ENCODE data around the gene FABP6.

Gene FABP6

GRCh38 chr5:160198841-160199409 is 30.4 kb upstream of the FABP6 start:
- in situ Hi-C loops (cut with MboI; ENCODE audit: low pct_unique_long_range_greater_than_20kb, low sequenced_read_pairs, unreplicated experiment): loop anchor here (10.0 kb wide), 1 partner anchor 146 kb away; no protein-coding TSS in a partner anchor
- no peak for DNase-seq (ENCODE audit: low spot score)
- TF ChIP-seq CTCF (IDR thresholded peaks at IDR 0.05; ENCODE audit: extremely low read depth, insufficient read depth, missing control alignments): no peak

GRCh38 chr5:160199410-160199911 is 29.8 kb upstream of the FABP6 start:
- in situ Hi-C loops (cut with MboI; ENCODE audit: low pct_unique_long_range_greater_than_20kb, low sequenced_read_pairs, unreplicated experiment): loop anchor here (10.0 kb wide), 1 partner anchor 145 kb away; no protein-coding TSS in a partner anchor
- DNase-seq (ENCODE audit: low spot score): peak; percentile 90
- TF ChIP-seq CTCF (IDR thresholded peaks at IDR 0.05; ENCODE audit: extremely low read depth, insufficient read depth, missing control alignments): peak; percentile 91

GRCh38 chr5:160207061-160207460 is 22.2 kb upstream of the FABP6 start:
- TF ChIP-seq CTCF (IDR thresholded peaks at IDR 0.05; ENCODE audit: extremely low read depth, insufficient read depth, missing control alignments): no peak
- in situ Hi-C loops (cut with MboI; ENCODE audit: low pct_unique_long_range_greater_than_20kb, low sequenced_read_pairs, unreplicated experiment): no loop called here
- no peak for DNase-seq (ENCODE audit: low spot score)

GRCh38 chr5:160209917-160210316 is 19.4 kb upstream of the FABP6 start:
- in situ Hi-C loops (cut with MboI; ENCODE audit: low pct_unique_long_range_greater_than_20kb, low sequenced_read_pairs, unreplicated experiment): no loop called here
- no peak for TF ChIP-seq CTCF (IDR thresholded peaks at IDR 0.05; ENCODE audit: extremely low read depth, insufficient read depth, missing control alignments)
- DNase-seq (ENCODE audit: low spot score): no peak

GRCh38 chr5:160210606-160211005 is 18.7 kb upstream of the FABP6 start:
- in situ Hi-C loops (cut with MboI; ENCODE audit: low pct_unique_long_range_greater_than_20kb, low sequenced_read_pairs, unreplicated experiment): no loop called here
- no peak for DNase-seq (ENCODE audit: low spot score)
- TF ChIP-seq CTCF (IDR thresholded peaks at IDR 0.05; ENCODE audit: extremely low read depth, insufficient read depth, missing control alignments): no peak

- TF ChIP-seq CTCF (IDR thresholded peaks at IDR 0.05; ENCODE audit: extremely low read depth, insufficient read depth, missing control alignments): no peak
- in situ Hi-C loops (cut with MboI; ENCODE audit: low pct_unique_long_range_greater_than_20kb, low sequenced_read_pairs, unreplicated experiment): no loop called here
- no peak for DNase-seq (ENCODE audit: low spot score)
Measured at GRCh38 chr5:160211352-160211751, 18.0 kb upstream of the FABP6 start.
